Measurements from ENCODE around the gene OSCP1.

Gene OSCP1

DNA sequence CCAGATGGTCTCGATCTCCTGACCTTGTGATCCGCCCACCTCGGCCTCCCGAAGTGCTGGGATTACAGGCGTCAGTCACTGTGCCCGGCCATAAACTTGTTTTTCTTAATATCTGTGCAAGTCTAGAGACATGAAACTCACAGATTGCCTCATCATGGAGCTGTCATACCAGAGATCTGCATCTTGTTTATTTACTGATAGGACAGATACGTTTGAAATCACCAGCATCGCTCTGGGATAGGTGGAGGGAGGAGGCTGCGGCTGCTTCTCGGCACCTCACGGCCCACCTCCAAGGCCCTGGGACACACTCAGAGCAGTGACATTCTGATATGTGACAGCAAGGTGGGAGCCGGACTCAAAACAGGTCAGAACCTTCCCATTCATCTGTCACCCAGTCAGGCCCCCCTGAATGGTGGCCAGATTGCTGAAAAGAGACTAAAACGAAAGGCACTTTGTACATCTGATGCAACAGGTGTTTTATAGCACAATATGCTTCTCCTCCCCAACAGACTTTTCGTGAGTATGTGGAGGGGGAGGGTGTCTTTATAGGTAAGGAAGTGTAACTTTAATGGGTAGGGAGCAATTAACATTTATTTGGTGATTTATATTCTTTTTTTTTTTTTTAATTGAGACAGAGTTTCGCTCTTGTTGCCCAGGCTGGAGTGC lies 34.5 kb downstream of the OSCP1 start:
- peak overlapping the region in 1 of 5 donors; percentile 30 for H3K9ac ChIP-seq (ENCODE audit: low read length in 5 of 5)
- H3K4me3 ChIP-seq (ENCODE audit: low read depth in 1 of 5, low read length in 5 of 5): no peak overlapping the region
- no peak overlapping the region for H3K27ac ChIP-seq (ENCODE audit: low read depth, low read length)
- peaks cover 7 to 36% (median 30%) of the 10 kb centered on the region in 5 donors for H3K4me1 ChIP-seq (ENCODE audit: control insufficient read depth in 5 of 5, insufficient read depth in 5 of 5, low read length in 5 of 5)
- H3K27me3 ChIP-seq (ENCODE audit: control insufficient read depth in 5 of 5, insufficient read depth in 4 of 5, low read length in 5 of 5): no peaks in the 10 kb centered on the region
- no peaks in the 10 kb centered on the region for H3K9me3 ChIP-seq (ENCODE audit: control insufficient read depth in 5 of 5, low read length in 5 of 5)
- H3K36me3 ChIP-seq (ENCODE audit: control insufficient read depth in 5 of 5, insufficient read depth in 5 of 5, low read length in 5 of 5): peaks cover 0 to 4% (median 0%) of the 10 kb centered on the region in 5 donors

DNA sequence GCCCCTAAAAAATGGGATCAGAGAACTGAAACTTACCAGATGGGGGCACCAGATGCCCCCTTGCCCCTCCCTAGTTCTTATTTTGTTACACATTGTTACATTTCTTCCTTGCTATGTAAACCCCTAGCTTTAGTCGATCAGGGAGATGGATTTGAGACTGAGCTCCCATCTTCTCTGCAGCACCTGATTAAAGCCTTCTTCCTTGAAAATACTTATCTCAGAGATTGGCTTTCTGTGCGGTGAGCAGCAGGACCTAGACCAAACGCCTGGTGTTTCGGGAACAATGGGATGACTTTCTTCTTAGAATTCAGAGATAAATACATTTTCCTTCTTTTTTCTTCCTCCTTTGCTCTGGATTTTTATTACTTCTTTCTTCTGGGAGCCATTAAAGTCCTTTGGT lies 35.9 kb downstream of the OSCP1 start:
- Histone ChIP-seq H3K36me3 (ENCODE audit: control insufficient read depth in 5 of 5, insufficient read depth in 5 of 5, low read length in 5 of 5) (peaks cover 0 to 4% (median 0%) of the 10 kb centered on the region in 5 donors), H3K4me1 (ENCODE audit: control insufficient read depth in 5 of 5, insufficient read depth in 5 of 5, low read length in 5 of 5) (peaks cover 2 to 23% (median 19%) of the 10 kb centered on the region in 5 donors)

DNA sequence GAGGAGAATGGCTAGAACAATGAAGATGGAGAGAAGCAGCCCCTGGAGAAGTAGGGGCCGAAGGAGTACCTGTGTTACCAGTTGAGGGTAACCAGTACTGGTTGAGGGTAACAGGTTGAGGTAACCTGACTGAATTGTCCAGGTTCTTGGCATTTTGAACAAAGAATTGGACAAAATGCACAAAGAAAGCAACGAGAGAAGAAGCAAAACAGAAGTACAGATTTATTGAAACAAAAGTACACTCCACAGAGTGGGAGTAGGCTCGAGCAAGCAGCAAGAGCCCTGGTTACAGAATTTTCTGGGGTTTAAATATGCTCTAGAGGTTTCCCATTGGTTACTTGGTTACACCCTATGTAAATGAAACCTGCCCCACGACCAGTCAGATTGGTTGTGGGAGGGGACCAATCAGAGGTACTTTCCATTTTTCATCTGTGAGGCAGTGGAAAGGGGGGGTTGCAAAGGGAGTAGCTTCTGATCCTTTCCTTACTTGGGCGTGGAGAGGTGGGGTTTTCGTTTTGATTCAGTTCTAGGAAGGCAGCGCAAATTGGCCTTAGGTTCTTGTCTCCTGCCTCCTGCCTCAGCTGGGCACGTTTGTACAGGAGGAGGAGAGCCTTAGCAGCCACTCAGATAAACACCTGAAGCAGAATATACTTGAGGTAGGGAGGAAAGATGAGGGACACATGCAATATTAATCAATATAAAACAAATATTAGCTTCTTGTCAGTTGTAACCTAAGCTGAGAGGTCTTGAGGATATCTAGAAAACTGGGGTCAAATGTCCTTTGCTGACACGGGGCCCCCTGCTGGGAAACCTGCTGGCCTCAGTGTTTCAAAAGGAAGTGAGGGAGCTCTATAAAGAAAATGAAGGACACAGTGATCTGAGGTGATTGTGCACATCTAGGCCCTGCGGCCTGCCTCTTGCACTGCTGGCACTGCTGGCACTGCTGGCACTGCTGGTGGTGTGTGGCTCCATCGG lies 38.3 kb downstream of the OSCP1 start:
- Histone ChIP-seq H3K27me3 (ENCODE audit: control insufficient read depth in 5 of 5, insufficient read depth in 4 of 5, low read length in 5 of 5) (no peaks in the 10 kb centered on the region), H3K9ac (ENCODE audit: low read length in 5 of 5) (no peak overlapping the region), H3K4me1 (ENCODE audit: control insufficient read depth in 5 of 5, insufficient read depth in 5 of 5, low read length in 5 of 5) (peaks cover 0 to 10% (median 0%) of the 10 kb centered on the region in 5 donors), H3K4me3 (ENCODE audit: low read depth in 1 of 5, low read length in 5 of 5) (no peak overlapping the region), H3K36me3 (ENCODE audit: control insufficient read depth in 5 of 5, insufficient read depth in 5 of 5, low read length in 5 of 5) (peaks cover 0 to 4% (median under 1%) of the 10 kb centered on the region in 5 donors), H3K27ac (ENCODE audit: low read depth, low read length) (no peak overlapping the region), H3K9me3 (ENCODE audit: control insufficient read depth in 5 of 5, low read length in 5 of 5) (no peaks in the 10 kb centered on the region)

More for the DNA sequence above, 35.9 kb downstream of the OSCP1 start:
- no peak overlapping the region for H3K9ac ChIP-seq (ENCODE audit: low read length in 5 of 5)
- no peaks in the 10 kb centered on the region for H3K27me3 ChIP-seq (ENCODE audit: control insufficient read depth in 5 of 5, insufficient read depth in 4 of 5, low read length in 5 of 5)
- H3K4me3 ChIP-seq (ENCODE audit: low read depth in 1 of 5, low read length in 5 of 5): no peak overlapping the region
- H3K9me3 ChIP-seq (ENCODE audit: control insufficient read depth in 5 of 5, low read length in 5 of 5): no peaks in the 10 kb centered on the region
- no peak overlapping the region for H3K27ac ChIP-seq (ENCODE audit: low read depth, low read length)

DNA sequence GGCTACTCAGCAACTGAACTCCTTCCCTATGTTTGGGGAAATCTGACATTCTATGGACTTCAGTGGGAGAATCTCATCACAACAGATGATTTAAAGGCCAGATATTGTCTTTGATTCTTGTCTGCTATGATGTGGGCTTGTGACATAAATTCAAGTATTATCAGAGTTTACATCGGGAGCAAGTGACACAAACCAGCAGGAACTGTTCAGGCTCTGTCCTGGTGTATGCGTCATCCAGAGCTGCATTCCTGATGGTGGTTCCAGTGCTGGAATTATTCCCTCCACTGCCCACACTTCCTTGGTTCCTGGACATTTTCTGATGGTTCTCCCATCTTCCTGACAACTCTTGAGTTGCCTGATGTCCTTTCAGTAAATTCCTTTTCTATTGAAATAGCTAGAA lies 41.8 kb downstream of the OSCP1 start:
- Histone ChIP-seq H3K4me1 (ENCODE audit: control insufficient read depth in 5 of 5, insufficient read depth in 5 of 5, low read length in 5 of 5) (peaks cover 0 to 10% (median 0%) of the 10 kb centered on the region in 5 donors), H3K9ac (ENCODE audit: low read length in 5 of 5) (no peak overlapping the region), H3K9me3 (ENCODE audit: control insufficient read depth in 5 of 5, low read length in 5 of 5) (peaks cover 0 to 2% (median 0%) of the 10 kb centered on the region in 5 donors), H3K27ac (ENCODE audit: low read depth, low read length) (no peak overlapping the region), H3K27me3 (ENCODE audit: control insufficient read depth in 5 of 5, insufficient read depth in 4 of 5, low read length in 5 of 5) (no peaks in the 10 kb centered on the region), H3K4me3 (ENCODE audit: low read depth in 1 of 5, low read length in 5 of 5) (no peak overlapping the region), H3K36me3 (ENCODE audit: control insufficient read depth in 5 of 5, insufficient read depth in 5 of 5, low read length in 5 of 5) (peaks cover 0 to 3% (median 0%) of the 10 kb centered on the region in 5 donors)

DNA sequence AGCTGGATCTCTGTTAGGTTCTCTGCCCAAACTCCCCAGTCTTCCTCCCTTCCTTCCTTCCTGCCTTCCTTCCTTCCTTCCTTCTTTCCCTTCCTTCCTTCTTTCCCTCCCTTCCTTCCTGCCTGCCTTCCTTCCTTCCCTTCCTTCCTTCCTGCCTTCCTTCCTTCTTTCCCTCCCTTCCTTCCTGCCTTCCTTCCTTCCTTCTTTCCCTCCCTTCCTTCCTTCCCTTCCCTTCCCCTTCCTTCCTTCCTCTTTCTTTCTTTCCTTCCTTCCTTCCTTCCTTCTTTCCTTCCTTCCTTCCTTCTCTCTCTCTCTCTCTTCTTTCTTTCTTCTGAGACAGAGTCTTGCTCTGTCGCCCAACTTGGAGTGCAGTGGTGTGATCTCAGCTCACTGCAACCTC lies 43.8 kb downstream of the OSCP1 start:
- Histone ChIP-seq H3K27me3 (ENCODE audit: control insufficient read depth in 5 of 5, insufficient read depth in 4 of 5, low read length in 5 of 5) (no peaks in the 10 kb centered on the region), H3K9me3 (ENCODE audit: control insufficient read depth in 5 of 5, low read length in 5 of 5) (peaks cover 0 to 2% (median 0%) of the 10 kb centered on the region in 5 donors), H3K36me3 (ENCODE audit: control insufficient read depth in 5 of 5, insufficient read depth in 5 of 5, low read length in 5 of 5) (peaks cover 0 to 3% (median 0%) of the 10 kb centered on the region in 5 donors), H3K4me1 (ENCODE audit: control insufficient read depth in 5 of 5, insufficient read depth in 5 of 5, low read length in 5 of 5) (peaks cover 0 to 14% (median 6%) of the 10 kb centered on the region in 5 donors), H3K4me3 (ENCODE audit: low read depth in 1 of 5, low read length in 5 of 5) (no peak overlapping the region), H3K9ac (ENCODE audit: low read length in 5 of 5) (no peak overlapping the region), H3K27ac (ENCODE audit: low read depth, low read length) (no peak overlapping the region)

DNA sequence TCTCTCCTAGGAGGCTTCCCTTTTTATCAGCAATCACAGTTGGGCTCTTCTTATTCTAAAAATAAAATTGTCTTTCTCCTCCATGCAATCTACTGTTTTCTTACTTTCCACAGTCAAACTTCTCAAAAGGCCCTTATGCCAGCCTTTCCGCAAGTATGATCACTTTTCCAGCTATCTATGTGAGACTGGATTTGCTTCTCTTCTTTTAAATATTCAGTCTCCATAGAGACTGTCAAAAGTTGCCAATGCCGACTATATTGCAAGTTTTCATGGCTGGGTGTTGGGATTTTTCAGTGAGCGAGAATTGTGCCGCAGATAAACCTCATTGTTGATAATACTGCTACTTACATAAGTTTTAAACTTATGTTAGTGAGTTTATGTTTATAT lies 47.8 kb downstream of the OSCP1 start:
- no peak overlapping the region for H3K9ac ChIP-seq (ENCODE audit: low read length in 5 of 5)

DNA sequence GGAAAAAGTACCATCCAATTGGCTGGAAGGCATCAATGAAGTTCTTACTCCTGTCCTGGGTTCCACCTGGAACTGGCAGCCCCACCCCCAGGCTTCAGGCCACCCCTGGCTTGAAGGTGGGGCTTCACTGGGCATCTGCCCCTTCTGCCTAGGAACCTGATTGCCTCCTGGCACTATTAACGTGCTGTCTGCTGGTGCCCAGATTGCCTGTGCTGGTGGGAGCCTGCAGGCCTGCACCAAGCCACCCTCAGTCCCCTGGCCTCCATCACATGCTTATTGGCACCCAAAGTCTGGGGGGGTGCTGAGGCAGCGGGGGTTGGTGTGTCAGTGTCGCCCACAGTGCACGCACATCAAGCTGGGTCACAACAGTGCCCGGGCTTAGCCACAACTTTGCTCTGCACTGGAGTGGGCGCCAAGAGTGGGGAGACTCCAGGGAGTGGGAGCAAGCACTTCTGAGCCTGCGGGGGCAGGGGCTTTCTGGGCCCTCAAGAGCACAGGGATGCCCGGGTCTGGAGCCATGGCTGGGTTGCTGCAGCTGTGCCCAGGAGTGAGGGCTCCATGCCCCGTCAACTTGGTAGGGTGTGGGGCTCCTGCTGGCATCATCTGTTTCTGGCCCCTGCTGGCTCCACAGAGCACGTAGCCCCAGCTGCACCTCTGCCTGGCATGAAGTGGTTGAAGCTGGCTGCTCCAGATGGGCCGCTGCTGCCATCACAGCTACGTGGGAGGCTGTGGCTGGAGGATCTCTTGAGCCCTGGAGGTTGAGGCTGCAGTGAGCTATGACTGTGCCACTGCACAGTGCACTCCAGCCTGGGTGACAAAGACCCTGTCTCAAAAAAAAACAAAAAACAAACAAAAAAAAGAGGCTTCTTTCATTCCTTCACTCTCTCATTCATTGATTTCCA lies 48.4 kb downstream of the OSCP1 start:
- H3K27ac ChIP-seq (ENCODE audit: low read depth, low read length): peak overlapping the region; percentile 30
- H3K4me1 ChIP-seq (ENCODE audit: control insufficient read depth in 5 of 5, insufficient read depth in 5 of 5, low read length in 5 of 5): peaks cover 0 to 27% (median 21%) of the 10 kb centered on the region in 5 donors
- H3K9ac ChIP-seq (ENCODE audit: low read length in 5 of 5): peak overlapping the region in 4 of 5 donors; percentile 0 to 56 (median 37)
- H3K36me3 ChIP-seq (ENCODE audit: control insufficient read depth in 5 of 5, insufficient read depth in 5 of 5, low read length in 5 of 5): peaks cover 0 to under 1% (median 0%) of the 10 kb centered on the region in 5 donors
- peaks cover 0 to 2% (median 0%) of the 10 kb centered on the region in 5 donors for H3K9me3 ChIP-seq (ENCODE audit: control insufficient read depth in 5 of 5, low read length in 5 of 5)
- H3K27me3 ChIP-seq (ENCODE audit: control insufficient read depth in 5 of 5, insufficient read depth in 4 of 5, low read length in 5 of 5): no peaks in the 10 kb centered on the region
- peak overlapping the region; percentile 50 to 64 (median 64) for H3K4me3 ChIP-seq (ENCODE audit: low read depth in 1 of 5, low read length in 5 of 5)

More for the DNA sequence above, 47.8 kb downstream of the OSCP1 start:
- Histone ChIP-seq H3K4me1 (ENCODE audit: control insufficient read depth in 5 of 5, insufficient read depth in 5 of 5, low read length in 5 of 5) (peaks cover 0 to 21% (median 15%) of the 10 kb centered on the region in 5 donors), H3K4me3 (ENCODE audit: low read depth in 1 of 5, low read length in 5 of 5) (no peak overlapping the region), H3K27ac (ENCODE audit: low read depth, low read length) (no peak overlapping the region), H3K27me3 (ENCODE audit: control insufficient read depth in 5 of 5, insufficient read depth in 4 of 5, low read length in 5 of 5) (no peaks in the 10 kb centered on the region), H3K9me3 (ENCODE audit: control insufficient read depth in 5 of 5, low read length in 5 of 5) (peaks cover 0 to 2% (median 0%) of the 10 kb centered on the region in 5 donors), H3K36me3 (ENCODE audit: control insufficient read depth in 5 of 5, insufficient read depth in 5 of 5, low read length in 5 of 5) (peaks cover 0 to 2% (median 0%) of the 10 kb centered on the region in 5 donors)

DNA sequence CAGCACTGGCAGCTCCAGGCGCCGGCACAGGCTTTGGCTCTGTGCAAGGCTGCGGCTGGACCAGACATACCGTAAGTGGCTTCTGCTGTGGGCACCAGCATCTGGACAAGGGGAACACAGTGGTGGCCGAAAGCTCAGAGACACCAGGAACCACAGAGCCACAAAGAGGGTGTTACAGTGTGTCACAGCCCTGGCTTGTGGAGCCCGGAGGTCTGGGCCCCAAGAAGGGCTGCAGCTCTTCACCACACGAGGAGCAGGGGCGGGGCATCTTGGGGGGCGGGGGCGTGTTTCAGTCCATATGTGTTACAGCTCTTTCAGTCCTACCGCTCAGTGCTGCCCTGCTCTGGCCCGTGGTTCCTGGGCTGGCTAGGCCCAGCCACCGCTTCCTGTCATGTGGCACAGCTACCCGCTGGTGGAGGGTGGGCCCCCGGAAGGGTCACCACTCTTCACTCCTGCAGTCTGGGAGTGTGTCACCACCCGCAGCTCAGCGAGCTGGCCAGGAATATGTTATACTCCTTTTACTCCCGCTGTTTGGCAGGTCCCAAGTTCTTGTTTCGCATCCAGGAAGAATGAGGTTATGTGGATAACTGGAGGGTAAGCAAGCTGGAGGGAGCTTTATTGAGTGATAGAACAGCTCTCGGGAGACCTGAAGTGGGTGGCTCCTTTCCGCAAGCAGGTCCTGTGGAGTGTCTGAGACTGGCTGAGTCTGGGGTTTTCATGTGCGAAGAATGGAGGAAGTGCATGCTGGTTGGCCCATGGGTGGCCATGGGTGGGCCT lies 49.2 kb downstream of the OSCP1 start:
- peaks cover 2 to 35% (median 28%) of the 10 kb centered on the region in 5 donors for H3K4me1 ChIP-seq (ENCODE audit: control insufficient read depth in 5 of 5, insufficient read depth in 5 of 5, low read length in 5 of 5)
- H3K9ac ChIP-seq (ENCODE audit: low read length in 5 of 5): peak overlapping the region in 4 of 5 donors; percentile 37 to 66 (median 54)
- H3K27me3 ChIP-seq (ENCODE audit: control insufficient read depth in 5 of 5, insufficient read depth in 4 of 5, low read length in 5 of 5): no peaks in the 10 kb centered on the region
- no peaks in the 10 kb centered on the region for H3K9me3 ChIP-seq (ENCODE audit: control insufficient read depth in 5 of 5, low read length in 5 of 5)
- peak overlapping the region; percentile 50 to 64 (median 64) for H3K4me3 ChIP-seq (ENCODE audit: low read depth in 1 of 5, low read length in 5 of 5)
- H3K27ac ChIP-seq (ENCODE audit: low read depth, low read length): peak overlapping the region; percentile 30
- H3K36me3 ChIP-seq (ENCODE audit: control insufficient read depth in 5 of 5, insufficient read depth in 5 of 5, low read length in 5 of 5): no peaks in the 10 kb centered on the region

DNA sequence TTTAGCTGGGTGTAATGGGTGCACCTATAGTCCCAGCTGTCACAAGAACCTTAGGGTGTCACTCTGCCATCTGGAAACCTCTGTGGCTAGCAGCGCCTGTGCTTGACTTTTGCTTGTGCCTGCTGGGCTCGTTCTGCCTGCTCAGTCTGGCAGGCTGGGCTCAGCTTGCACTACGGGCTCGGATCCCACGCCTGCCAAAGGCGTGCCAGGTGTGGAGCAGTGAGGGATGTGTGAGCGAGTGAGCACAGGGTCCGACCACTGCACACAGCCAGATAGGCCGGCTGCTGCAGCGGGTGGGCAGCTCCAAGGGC lies 49.8 kb downstream of the OSCP1 start:
- Histone ChIP-seq H3K4me3 (ENCODE audit: low read depth in 1 of 5, low read length in 5 of 5) (peak overlapping the region in 2 of 5 donors; percentile 52 to 56), H3K27ac (ENCODE audit: low read depth, low read length) (peak overlapping the region; percentile 29), H3K4me1 (ENCODE audit: control insufficient read depth in 5 of 5, insufficient read depth in 5 of 5, low read length in 5 of 5) (peaks cover 2 to 35% (median 28%) of the 10 kb centered on the region in 5 donors), H3K9ac (ENCODE audit: low read length in 5 of 5) (peak overlapping the region in 3 of 5 donors; percentile 23 to 53 (median 28)), H3K9me3 (ENCODE audit: control insufficient read depth in 5 of 5, low read length in 5 of 5) (no peaks in the 10 kb centered on the region), H3K36me3 (ENCODE audit: control insufficient read depth in 5 of 5, insufficient read depth in 5 of 5, low read length in 5 of 5) (no peaks in the 10 kb centered on the region), H3K27me3 (ENCODE audit: control insufficient read depth in 5 of 5, insufficient read depth in 4 of 5, low read length in 5 of 5) (no peaks in the 10 kb centered on the region)
